ENCODE results near the gene SCN1B. TPM values are rescaled to one million over a fixed set of nuclear protein-coding genes. Genes with fewer than 3 reads are reported as not detected.
"Not testable (repeated sequence)": the region's sequence is repeated elsewhere in the genome, so short reads cannot be mapped to it uniquely, and the experiment has no call there.

SCN1B gene
- total and polyA plus RNA-seq, 10 of the 15 experiments (the other 5 are each of a cell fraction or from before 2014, with no cell fraction given): 0.04 to 0.54 (median 0.11) TPM; not detected in 3

DNA sequence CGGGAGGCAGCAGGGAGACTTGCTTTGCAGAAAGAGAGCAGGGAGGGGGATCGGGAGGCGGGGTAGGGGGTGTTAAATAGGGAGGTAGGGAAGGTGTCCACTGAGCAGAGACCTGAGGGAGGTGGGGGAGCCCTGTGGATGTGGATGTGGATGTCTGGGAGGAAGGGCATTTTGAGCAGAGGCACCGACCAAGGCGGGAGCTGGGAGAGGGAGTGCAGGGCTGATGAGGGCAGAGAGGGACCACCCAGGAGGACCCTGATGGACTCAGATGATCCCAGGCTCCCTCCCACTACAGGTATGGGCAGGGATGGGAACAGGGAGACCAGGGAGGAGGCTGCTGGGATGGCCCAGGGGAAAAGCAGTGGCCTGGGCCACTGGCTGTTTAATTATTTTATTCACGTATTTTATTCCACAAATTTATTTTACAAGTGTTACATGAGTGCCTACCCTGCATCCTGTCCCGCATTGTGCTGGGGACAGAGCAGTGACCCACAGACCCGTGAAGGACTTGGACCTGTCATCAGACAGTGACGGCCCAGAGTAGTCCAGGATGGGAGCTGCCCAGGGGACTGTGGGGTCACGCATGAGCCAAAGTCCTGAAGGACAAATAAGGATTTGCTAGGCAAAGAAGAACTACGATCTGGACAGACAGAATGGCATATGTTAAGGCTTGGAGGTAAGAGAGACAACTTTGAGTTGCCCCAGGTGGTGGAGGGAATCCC is 24.9 kb upstream of the SCN1B start (continued):
- no peak for TF ChIP-seq BCL11A (IDR thresholded peaks at IDR 0.05; ENCODE audit: low read depth, low read length)
- no peak for TF ChIP-seq SMAD1 (IDR thresholded peaks at IDR 0.05; ENCODE audit: low read depth, partially characterized antibody)
- TF ChIP-seq SIN3A (IDR thresholded peaks at IDR 0.05; ENCODE audit: low read depth, low read length): no peak

DNA sequence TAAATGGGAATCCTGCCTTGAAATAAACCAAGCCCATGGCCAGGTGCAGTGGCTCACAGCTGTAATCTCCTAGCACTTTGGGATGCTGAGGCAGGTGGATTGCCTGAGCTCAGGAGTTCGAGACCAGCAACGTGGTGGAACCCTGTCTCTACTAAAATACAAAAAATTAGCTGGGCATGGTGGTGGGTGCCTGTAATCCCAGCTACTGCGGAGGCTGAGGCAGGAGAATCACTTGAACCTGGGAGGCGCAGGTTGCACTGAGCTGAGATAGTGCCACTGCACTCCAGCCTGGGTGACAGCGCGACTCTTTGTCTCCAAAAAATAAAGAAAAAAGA is 24.3 kb upstream of the SCN1B start:
- FAIRE-seq; DNase-seq (ENCODE audit: low read depth, low spot score); H3K9me3 ChIP-seq (replicated peaks; ENCODE audit: control insufficient read depth, insufficient read depth, low read length); ATAC-seq; H3K27ac ChIP-seq (ENCODE audit: control insufficient read depth, insufficient read depth); SMC1A ChIA-PET (ENCODE audit: uncharacterized antibody, unreplicated experiment); intact Hi-C loops (cut with micrococcal nuclease; ENCODE audit: unreplicated experiment); BruUV-seq (replicated peaks); H2AFZ ChIP-seq (ENCODE audit: control insufficient read depth, low read depth, low read length); H3K4me2 ChIP-seq (ENCODE audit: control insufficient read depth, insufficient read depth); H3K27me3 ChIP-seq (replicated peaks in 1 of 2; ENCODE audit: control insufficient read depth in 2 of 2, insufficient read depth in 2 of 2, low read length in 1 of 2); in situ Hi-C loops (cut with MboI); H3K9ac ChIP-seq (ENCODE audit: control insufficient read depth, insufficient read depth, low read length); H4K20me1 ChIP-seq (ENCODE audit: control insufficient read depth, insufficient read depth); H3K4me3 ChIP-seq; POLR2A ChIA-PET: not testable (repeated sequence)
- ChIA-PET RAD21 (ENCODE audit: unreplicated experiment) (interaction anchor here (0.9 kb wide), 1 partner anchor 33 kb away, joined by 3 read pairs; no protein-coding TSS in a partner anchor), CTCF (interaction anchor here (1.1 to 2.0 kb wide), 4 partner anchors 26 to 41 kb away, joined by 3 to 5 read pairs (median 4); no protein-coding TSS in a partner anchor)
- peaks cover 18% of the 10 kb centered on the region for H3K4me1 ChIP-seq (ENCODE audit: control insufficient read depth, insufficient read depth, low read length)
- peaks cover 5 to 16% of the 10 kb centered on the region in 2 experiments; a peak in 3 of 4 replicates for H3K36me3 ChIP-seq (ENCODE audit: control insufficient read depth in 2 of 2, insufficient read depth in 2 of 2, low read length in 1 of 2)
- WGBS (ENCODE audit: insufficient coverage, insufficient replicate concordance, low lambda C conversion rate, missing lambda C conversion rate): 95% methylated on average over 6 of the region's 6 CpGs
- peaks cover 37% of the 10 kb centered on the region for H3K79me2 ChIP-seq (ENCODE audit: control insufficient read depth, insufficient read depth, low read length)

DNA sequence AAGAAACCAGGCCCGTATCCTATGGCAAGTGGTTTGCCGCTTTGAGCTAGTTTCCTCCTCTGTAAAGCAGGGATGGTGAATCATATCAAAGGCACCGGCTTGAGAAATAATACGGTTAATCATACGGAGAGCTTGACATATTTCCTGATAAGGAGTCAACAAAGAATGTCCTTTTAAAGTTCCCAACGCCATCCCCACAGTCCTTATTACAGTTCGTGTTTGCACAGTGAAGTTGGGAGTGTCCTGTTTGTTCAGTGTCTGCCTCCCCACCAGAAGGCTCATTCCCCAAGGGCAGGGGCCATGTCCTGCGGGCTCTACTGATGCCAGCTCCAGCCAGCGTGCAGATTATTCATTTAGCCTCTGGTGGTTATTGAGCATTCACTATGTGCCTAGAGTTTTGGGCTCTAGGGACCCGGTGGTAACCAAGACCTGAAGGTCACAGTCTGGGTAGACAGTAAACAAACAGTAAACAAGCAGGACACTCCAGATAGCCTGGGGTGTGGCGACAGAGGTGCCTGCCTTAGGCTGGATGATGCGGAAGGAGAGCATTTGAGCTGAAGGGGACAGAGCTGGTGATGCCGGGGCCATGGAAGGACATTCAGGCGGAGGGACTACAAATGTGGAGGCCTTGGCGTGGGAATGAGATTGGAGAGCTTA is 23.8 kb upstream of the SCN1B start:
- Histone ChIP-seq H3K9me3 (replicated peaks; ENCODE audit: control insufficient read depth, insufficient read depth, low read length) (no peaks in the 10 kb centered on the region), H4K20me1 (ENCODE audit: control insufficient read depth, insufficient read depth) (peaks cover 6% of the 10 kb centered on the region; the same call in 1 of the 2 replicates), H3K36me3 (ENCODE audit: control insufficient read depth in 2 of 2, insufficient read depth in 2 of 2, low read length in 1 of 2) (peaks cover 6 to 20% of the 10 kb centered on the region in 2 experiments; a peak in 3 of 4 replicates), H3K79me2 (ENCODE audit: control insufficient read depth, insufficient read depth, low read length) (peaks cover 33% of the 10 kb centered on the region), H3K4me3 (no peak overlapping the region), H3K27ac (ENCODE audit: control insufficient read depth, insufficient read depth) (no peak overlapping the region), H3K4me2 (ENCODE audit: control insufficient read depth, insufficient read depth) (no peak overlapping the region), H3K4me1 (ENCODE audit: control insufficient read depth, insufficient read depth, low read length) (peaks cover 18% of the 10 kb centered on the region), H3K9ac (ENCODE audit: control insufficient read depth, insufficient read depth, low read length) (no peak overlapping the region), H2AFZ (ENCODE audit: control insufficient read depth, low read depth, low read length) (no peak overlapping the region), H3K27me3 (replicated peaks in 1 of 2; ENCODE audit: control insufficient read depth in 2 of 2, insufficient read depth in 2 of 2, low read length in 1 of 2) (no peaks in the 10 kb centered on the region)
- ChIA-PET CTCF (interaction anchor here (0.8 to 2.0 kb wide), 5 partner anchors 27 to 61 kb away, joined by 3 to 5 read pairs (median 3); no protein-coding TSS in a partner anchor), POLR2A (no interaction called here), RAD21 (ENCODE audit: unreplicated experiment) (interaction anchor here (0.9 kb wide), 1 partner anchor 33 kb away, joined by 3 read pairs; no protein-coding TSS in a partner anchor), SMC1A (ENCODE audit: uncharacterized antibody, unreplicated experiment) (no interaction called here)
- intact Hi-C loops (cut with micrococcal nuclease; ENCODE audit: unreplicated experiment): no loop called here
- 98% methylated on average over 15 of the region's 15 CpGs for WGBS (ENCODE audit: insufficient coverage, insufficient replicate concordance, low lambda C conversion rate, missing lambda C conversion rate)
- in situ Hi-C loops (cut with MboI): no loop called here
- ATAC-seq (no peak), DNase-seq (ENCODE audit: low read depth, low spot score) (no peak), FAIRE-seq (no peak)
- TF ChIP-seq POLR2A (IDR thresholded peaks at IDR 0.05; ENCODE audit: low read depth, low read length): 0 out of 2 replicates have a peak, but pooled peaks have one; percentile 26
- TF ChIP-seq, protein P1, sequence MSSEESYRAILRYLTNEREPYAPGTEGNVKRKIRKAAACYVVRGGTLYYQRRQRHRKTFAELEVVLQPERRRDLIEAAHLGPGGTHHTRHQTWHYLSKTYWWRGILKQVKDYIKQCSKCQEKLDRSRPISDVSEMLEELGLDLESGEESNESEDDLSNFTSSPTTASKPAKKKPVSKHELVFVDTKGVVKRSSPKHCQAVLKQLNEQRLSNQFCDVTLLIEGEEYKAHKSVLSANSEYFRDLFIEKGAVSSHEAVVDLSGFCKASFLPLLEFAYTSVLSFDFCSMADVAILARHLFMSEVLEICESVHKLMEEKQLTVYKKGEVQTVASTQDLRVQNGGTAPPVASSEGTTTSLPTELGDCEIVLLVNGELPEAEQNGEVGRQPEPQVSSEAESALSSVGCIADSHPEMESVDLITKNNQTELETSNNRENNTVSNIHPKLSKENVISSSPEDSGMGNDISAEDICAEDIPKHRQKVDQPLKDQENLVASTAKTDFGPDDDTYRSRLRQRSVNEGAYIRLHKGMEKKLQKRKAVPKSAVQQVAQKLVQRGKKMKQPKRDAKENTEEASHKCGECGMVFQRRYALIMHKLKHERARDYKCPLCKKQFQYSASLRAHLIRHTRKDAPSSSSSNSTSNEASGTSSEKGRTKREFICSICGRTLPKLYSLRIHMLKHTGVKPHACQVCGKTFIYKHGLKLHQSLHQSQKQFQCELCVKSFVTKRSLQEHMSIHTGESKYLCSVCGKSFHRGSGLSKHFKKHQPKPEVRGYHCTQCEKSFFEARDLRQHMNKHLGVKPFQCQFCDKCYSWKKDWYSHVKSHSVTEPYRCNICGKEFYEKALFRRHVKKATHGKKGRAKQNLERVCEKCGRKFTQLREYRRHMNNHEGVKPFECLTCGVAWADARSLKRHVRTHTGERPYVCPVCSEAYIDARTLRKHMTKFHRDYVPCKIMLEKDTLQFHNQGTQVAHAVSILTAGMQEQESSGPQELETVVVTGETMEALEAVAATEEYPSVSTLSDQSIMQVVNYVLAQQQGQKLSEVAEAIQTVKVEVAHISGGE (CRISPR knock-in tag; IDR thresholded peaks at IDR 0.05): no peak
- BruUV-seq (replicated peaks): no TSS peak
